Measurements from ENCODE around the gene TRAP1.
"Not testable (repeated sequence)": the region's sequence is repeated elsewhere in the genome, so short reads cannot be mapped to it uniquely, and the experiment has no call there.

Gene TRAP1

DNA sequence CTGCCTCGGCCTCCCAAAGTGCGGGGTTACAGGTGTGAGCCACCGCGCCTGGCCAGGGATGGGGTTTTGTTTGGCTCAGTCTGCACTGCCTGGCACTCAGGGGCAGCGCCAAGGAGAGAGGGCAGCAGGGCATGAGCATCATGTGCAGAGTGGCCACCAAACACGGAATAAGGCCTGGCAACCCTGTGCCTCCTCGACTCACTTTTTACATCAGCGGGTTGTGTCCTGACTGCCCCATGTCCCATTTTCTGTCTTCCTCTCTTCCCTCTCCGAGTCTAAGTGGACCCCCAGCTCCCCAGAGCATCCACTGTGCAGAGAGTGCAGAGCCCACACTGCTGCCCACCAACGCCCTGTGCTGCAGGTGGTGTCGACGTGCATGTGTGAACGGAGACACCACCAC lies 18.2 kb upstream of the TRAP1 start:
- no peak for DNase-seq

DNA sequence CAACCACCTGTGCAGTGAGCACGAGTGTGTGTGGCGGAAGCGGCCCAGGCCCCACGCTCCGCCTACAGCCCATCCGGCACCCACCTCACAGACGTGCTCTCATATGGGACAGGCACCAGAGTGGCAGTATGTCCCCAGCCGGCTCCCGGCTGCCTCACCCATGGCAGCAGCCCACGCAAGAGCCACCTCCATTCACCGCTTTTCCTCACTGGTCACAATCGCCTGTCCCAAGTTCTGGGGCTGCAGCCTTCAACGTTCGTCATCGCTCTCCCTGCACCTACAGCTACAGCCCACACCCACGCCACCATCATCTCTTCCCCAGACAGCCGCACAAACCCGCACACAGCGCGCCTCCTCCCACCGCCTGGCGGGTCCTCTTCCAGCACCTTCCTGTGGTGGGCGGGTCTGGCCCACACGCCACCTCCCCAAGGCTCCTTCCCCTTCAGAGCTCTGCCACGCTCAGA lies 17.5 kb upstream of the TRAP1 start:
- no peak for DNase-seq

DNA sequence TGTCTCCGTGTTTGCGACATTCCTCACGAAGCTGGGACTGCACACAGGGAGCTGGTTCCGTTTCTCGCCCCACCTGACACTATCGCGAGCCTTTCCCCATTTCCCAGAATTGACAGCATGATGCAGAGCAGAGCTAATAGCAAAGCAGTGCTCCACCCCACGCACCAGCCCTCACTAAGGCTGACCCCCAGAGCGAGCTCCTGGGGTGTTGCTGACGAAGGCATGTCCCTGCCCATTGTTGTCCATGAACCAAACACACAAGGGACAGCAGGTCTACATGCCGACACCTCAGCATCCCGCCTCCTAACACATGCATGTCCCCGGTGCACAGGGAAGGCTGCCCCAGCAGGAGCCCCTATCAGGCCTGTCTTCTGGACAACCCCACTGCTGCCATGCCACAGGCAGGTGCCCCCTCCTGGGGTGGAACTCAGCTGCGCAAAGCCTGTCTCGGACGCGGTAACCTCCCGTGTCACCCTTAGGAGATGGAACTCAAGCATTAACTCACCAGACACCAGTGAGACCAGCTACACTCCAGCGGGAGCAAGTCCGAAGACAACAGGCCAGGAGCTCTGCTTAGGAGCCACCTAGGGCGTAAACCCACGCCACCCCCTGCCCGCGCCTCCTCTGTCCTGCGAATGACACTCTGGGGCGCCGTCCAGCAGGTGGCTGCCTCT lies 16.9 kb upstream of the TRAP1 start:
- DNase-seq: no peak

DNA sequence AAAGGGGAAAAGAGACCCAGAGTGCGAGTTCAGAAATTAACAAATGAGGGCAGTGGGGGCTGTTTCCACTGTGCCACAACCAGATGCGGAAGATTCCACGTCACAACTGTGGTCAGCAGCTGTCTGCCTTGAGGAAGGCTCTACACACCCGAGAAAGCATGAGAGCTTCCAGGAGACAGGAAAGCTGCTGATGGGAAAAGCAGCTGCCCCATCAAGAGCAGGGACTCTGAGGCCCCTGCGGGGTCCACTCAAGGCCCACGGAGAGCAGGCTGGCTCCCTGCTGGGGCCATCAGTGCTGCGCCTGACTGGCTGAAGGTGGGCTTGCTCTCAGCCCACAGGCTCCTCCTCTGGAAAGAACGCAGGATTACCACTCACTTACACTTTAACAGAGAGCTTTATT lies 14.8 kb upstream of the TRAP1 start:
- DNase-seq: no peak

DNA sequence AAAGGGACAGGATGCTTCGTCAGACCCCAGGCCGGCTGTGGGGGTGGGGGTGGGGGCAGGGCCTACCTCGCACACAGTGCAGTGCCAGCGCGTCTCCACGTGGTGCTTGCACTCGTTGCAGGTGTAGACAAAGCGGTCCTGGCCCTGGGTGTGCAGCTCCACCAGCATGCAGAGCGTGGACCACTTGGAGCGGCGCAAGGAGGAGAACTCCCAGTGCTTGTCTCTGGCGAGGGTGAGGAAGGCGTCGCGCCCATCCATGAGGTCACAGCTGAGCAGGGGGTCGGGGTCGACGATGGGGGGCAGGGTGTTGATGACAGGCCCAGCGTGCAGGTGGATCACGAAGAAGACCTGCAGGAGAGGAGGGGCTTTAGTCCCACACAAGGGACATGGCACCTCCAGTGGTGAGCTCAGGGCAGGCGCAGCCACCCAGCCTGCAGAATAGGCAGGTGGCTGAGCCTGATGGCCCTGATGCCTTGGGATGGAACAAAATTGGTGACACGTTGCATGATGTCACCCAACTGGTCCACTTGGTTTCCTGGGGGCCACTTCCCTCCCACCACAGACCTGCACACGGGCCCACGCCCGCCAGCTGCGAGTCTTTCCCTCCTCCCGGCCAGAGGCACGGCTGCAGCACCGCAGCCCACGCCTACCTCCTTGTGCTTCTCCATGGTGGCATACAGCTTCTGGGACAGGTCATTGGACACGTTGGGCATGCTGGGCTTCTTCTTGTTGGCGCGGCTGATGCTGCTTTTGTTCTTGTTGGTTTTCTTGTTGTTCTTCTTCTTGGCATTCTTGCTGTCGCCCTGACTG lies 14.0 kb upstream of the TRAP1 start:
- no peak for DNase-seq

DNA sequence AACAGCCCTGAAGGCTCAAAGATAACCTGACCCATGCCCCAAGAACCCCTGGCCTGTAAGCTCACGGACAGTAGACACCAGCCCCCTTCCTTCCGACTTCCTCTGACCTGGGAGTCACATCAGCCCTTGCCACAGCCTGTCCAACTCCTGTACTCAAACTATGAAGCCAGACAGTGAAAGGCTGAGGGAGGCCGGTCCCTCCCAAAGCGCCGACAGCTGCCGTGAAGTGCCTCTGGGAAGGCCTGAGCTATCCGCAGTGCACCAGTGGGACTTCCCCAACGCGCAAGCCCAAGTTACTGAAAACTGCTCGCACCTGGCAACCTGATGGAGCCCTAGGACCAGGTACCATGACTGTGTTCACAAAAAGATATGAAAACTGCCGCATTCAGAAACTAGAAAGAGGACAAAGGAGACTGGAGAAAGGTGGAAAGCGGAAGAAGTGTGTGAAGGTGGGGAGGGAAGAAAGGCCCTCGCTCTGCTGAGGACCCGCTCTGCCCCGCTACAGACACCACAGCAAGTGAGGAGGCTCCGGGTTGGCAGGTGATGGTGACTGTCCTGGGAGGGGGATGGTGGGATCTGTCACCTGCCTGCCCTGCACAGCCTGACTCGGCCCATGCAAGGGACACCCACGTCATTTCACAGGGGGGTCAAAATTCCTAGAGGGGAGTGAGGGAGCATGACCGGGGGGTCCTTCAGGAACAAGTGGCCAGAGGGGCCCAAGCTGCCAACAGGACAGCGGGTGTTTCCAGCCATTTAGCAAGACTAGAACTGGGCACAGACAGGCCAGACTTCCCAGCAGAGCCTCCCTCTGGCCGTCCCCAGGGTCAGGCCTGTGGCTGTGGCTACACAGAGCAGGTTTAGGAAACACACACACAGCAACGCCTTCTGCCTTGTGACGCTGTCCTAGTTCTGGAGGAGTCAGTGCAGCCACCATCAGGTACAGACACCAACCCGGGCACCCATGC lies 13.1 kb upstream of the TRAP1 start:
- no peak for DNase-seq

DNA sequence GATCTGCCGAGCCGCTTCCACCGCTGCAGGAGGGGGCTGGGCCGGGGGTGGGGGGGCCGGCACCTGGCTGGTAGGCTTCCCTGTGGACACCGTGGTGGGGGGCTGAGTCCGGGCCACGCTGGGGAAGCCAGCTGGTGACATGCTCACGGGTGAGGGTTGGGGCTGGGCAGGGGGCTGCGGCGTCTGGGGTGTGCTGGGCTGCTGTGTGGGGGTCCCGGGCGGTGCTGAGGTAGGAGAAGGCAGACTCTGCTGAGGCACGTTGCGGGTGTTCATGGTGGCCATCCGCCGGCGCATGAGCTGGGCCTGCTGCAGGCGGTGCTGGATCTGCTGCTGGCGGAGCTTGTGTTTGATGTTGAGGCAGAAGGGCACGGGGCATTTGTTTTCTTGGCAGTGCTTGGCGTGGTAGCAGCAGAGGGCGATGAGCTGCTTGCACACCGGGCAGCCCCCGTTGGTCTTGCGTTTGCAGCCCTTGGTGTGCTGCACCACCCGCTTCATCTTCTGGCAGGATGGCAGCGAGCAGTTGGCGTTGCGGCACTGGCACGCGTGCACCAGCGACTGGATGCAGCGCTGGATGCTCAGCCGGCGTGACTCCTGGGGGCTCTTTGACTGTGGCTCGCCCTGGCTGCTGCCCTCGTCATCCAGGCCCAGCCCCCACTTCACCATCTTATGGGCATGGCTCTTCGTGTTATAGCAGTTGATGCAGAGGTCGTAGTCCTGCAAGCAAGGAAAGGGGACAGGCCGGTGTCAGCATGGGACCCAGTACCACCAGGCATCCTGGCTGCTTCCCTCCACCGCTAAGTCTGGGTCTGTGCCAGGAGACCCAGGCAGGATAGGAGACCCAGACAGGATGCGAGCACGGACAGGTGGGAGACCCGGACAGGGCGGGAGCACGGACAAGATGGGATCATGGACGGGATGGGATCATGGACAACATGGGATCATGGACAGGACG lies 12.1 kb upstream of the TRAP1 start:
- DNase-seq: no peak

DNA sequence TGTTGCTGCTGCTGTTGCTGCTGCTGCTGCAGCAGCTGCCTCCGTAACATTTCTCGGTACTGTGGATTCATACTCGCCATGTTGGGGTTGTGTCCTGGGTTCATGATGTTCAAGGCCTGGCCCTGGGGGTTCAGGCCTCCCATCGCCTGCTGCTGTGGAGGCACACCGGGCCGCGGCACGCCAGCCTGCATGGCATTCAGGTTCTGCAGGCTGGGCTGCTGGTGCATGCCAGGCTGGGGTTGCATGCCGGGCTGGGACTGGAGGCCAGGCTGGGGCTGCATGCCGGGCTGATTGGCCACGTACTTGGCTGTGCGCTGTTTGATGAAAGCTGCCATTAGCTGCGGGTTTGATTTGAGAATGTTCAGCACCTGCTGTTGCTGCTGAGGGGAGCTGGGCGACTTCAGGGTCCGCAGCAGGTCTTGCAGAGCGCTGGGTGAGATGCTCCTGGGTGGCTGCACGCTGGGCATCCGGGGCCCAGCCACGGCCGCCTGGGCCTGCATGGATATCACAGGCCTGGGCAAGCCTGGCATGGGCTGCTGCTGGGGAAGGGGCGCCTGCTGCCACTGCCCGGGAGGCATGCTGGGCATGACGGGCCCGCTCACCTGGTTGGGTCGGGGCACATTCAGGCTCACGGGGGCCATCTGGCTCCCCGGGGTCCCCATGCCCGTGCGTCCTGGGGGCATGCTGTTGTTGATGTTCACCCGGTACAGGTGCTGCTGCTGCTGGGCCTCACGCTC lies 11.3 kb upstream of the TRAP1 start:
- no peak for DNase-seq

DNA sequence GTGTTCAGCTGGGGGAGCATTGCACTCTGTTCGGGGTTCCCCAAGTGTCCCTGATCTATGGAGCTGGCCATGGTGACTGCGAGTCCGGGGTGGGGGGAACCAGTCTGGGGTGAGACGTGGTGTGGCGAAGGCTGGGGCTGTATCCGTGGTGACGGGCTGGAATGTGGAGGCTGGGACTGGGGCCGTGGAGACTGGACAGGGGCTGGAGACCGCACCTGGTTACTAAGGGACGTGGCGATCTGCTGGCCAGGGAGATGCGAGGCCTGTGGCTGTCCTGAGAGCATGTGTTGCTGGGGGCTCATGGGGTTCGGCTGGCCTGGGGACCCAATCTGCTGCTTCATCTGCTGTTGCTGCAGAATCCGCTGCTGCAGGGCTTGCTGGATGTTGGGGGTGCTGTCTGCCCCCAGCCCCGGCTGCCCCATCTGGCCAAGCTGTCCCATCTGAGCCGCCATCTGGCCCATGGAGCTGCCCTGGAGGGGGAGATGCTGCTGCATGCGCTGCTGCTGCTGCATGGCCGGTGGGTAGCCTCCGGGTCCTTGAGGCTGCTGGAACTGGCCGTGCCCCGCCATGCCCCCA lies 10.6 kb upstream of the TRAP1 start:
- DNase-seq: no peak

DNA sequence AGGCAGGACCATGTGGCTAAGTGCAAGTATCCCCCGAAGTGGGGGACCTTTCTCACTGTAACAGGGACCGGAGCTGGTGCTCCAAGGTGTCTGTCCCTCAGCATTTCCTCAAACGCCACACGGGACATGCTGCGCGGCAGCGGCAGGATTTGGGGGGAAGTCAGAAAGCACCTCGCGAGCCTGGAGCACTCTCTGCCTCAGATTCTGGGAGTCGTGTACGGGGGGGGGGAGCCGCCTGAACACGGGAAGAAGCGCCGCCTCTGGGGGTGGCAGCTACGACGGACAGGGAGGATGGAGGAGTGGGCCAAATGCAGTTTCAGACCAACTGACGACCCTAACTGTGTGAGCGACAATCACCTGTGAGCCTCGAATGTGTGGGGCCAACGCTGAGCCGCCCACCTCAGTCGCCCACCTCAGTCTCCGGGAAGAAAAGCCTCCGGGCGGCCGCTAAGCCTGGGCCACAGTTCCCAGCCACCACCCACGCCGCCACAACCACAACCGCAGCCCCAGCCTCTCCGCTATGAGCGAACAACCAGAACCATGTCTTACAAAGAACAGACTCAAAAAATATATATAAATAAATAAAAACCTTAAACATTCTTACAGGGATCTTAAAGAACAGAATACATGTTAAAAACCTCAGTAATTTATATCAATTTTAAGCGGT lies 8.8 kb upstream of the TRAP1 start:
- no peak for DNase-seq

DNA sequence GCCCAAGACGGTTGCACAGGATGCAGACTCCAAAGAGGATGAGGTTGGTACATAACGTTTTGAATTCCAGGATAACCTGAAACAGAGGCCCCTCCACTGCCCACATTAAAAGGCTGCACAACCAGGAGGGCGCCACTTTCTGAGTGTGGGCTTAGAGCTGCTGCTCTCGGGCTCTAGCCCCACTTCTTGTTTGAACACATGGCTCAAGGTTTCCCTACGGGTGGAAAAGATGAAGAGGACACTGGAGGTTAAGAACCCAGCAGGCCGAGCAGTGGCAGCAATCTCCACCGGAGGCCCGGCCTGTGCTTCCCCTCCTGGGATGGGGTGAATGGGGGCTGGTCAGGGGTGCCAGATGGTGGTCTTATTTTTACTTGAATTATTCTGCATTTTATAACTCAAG lies 8.0 kb upstream of the TRAP1 start:
- no peak for DNase-seq

DNA sequence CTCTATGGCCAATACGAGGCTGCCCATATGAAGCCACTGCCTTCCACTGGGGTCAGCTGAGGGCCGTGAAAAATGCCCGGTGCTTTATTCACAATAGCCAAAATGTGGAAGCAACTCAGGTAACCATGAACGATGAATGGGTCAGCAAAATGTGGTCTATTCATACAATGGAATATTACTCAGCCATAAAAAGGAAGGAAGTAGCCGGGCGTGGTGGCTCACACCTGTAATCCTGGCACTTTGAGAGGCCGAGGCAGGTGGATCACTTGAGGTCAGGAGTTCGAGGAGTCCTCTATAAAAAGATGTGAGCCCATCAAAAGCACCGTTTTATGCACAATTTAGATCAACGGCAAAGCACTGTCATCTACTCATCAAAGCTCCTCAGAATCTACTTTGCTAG lies 5.2 kb upstream of the TRAP1 start:
- no peak for DNase-seq

DNA sequence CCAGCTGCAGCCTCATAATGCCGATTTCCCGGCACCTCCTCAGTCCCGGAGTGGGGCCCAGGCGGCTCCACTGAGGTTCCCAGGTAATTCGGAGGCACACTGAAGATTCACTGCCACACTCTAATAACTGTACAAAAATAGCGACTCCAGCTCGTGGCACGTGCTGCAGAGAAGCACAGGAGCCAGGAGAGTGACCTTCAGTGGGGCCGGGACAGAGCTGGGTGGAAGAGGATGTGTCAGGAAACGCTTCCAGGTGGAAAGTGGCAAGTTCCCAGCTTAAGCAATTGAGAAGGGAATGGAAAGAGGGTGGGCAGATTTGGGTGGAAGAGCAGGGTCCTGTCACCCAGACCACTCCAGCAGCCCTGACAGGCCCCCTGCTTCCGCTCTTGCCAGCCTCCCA lies 3.1 kb upstream of the TRAP1 start:
- DNase-seq: no peak

DNA sequence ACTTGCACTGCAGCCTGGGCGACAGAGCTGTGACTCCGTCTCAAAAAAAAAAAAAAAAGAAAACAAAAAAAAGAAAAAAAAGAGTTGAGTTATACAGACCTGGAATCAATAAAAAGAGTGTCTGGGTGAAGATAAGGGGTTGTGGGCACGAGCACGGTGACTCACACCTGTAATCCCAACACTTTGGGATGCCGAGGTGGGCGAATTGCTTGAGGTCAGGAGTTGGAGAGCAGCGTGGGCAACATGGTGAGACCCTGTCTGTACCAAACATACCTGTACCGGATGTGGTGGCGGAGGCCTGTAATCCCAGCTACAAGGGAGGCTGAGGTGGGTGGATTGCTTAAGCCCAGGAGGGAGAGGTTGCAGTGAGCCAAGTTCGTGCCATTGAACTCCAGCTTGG lies 1.3 kb upstream of the TRAP1 start:
- no peak for DNase-seq

DNA sequence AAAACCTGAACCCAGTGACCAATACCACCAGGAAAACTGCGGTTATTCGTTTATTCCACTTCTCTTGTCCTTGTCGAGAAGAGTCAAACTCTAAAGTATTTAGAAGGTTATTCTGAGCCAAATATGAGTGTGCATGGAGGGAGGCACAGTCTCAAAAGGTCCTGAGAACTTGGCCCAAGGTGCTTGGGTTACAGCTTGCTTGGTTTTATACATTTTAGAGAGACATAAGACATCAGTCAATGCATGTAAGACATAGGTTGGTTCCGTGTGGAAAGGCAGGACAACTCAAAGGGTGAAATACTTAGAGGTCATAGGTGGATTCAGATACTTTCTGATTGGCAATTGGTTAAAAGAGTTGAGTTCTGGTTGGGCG lies 681 bp upstream of the TRAP1 start:
- DNase-seq: no peak

DNA sequence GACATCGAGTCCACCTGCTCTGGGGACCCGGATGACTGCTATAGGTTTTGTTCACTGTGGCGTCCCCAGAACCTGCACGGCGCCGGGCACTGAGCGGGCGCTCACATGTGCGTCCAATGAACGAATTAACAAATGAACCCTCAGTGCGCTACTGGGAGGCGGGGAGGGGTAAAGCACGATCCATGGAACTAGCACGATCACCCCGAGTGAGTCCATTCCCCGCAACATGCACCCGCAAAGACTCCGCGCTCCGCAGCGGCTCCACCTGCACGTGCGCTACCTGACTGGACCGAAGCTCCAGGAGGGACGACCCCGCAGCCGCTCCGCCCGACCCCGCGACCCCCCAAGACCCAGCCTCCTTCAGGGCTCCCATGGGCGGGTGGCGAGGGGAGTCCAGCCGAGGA lies 491 bp downstream of the TRAP1 start:
- DNase-seq: peak; percentile 41

DNA sequence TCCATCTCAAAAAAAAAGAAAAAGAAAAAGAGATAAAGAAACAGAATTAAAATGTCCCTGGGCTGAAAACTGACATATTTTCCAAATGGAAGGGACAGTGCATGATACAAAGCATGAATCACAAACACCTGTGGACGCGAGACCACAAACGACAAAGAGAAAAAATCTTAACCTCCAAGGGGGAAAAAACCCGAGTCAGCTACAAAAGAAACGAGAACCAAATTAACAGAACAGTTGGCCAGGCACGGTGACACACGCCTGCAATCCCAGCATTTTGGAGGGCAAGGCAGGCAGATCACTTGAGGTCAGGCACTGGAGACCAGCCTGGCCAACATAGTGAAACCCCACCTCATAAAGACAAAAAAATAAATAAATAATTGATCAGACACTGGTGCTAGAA lies 1.9 kb downstream of the TRAP1 start:
- no peak for DNase-seq

DNA sequence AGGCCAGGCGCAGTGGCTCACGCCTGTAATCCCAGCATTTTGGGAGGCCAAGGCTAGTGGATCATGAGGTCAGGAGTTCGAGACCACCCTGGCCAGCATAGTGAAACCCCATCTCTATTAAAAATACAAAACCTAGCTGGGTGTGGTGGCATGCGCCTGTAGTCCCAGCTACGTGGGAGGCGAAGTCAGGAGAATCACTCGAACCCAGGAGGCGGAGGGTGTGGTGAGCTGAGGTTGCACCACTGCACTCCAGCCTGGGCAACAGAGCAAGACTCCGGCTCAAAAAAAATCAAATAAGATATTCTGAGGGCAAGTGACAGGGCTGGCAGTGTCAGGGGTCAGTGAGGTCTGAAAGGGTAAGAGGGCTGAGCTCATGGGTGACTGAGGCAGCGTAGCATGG lies 2.9 kb downstream of the TRAP1 start:
- DNase-seq: not testable (repeated sequence)

DNA sequence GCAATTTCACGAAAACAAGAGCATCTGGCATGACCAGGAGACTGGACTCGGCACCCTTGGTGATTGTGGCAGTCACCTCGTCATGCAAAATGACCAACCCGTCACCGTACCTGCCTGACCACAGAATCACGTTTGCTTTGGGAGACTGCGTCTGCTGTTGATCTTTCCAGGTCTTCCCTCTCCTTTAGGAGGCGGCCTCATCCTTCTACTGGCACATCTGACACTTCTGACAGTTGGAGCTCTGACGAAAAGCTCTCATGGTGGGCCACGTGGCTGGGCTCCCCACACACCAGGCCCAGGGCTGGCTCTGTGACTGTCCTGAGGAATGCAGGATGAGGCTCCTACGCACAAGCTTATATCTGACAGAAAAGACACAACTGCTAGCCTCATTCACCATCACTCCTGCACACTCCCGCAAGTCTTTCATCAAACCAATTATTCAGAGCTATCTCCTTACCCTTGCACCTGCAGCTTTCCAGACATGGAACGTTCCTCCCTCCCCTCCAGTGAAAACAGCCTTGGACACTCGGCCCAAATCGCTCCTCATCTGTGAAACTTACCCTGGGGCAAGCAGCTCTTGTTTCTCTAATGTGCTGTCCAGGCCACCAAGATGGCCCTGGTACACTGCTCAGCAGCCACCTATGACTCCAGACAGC lies 3.6 kb downstream of the TRAP1 start:
- no peak for DNase-seq

DNA sequence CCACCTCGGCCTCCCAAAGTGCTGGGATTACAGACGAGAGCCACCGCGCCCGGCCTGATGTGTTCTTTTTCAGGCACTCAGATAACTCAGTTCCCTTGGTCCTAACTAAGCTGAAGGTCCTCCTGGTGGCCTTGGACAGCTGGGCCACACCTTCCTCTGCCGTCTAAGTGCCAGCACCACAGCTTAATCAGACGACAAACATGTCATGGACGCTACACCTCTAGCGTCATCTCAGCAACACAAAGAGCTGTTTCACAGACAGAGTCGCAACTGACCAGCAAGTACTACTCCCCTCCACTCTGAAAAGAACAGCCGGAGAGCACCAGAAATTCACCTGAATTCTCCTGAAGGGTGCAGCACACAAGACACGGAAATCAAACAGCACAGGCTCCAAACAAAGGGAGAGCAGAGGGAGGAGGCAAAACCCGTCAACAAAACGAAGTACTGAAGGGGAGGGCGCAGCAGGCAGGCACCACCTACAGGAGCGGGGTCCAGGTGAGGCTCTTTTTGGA lies 4.4 kb downstream of the TRAP1 start:
- DNase-seq: no peak

Measured in NCI-H2171 (cell line).